ENCODE measurements around the gene MAP3K7.

The MAP3K7 gene

DNA sequence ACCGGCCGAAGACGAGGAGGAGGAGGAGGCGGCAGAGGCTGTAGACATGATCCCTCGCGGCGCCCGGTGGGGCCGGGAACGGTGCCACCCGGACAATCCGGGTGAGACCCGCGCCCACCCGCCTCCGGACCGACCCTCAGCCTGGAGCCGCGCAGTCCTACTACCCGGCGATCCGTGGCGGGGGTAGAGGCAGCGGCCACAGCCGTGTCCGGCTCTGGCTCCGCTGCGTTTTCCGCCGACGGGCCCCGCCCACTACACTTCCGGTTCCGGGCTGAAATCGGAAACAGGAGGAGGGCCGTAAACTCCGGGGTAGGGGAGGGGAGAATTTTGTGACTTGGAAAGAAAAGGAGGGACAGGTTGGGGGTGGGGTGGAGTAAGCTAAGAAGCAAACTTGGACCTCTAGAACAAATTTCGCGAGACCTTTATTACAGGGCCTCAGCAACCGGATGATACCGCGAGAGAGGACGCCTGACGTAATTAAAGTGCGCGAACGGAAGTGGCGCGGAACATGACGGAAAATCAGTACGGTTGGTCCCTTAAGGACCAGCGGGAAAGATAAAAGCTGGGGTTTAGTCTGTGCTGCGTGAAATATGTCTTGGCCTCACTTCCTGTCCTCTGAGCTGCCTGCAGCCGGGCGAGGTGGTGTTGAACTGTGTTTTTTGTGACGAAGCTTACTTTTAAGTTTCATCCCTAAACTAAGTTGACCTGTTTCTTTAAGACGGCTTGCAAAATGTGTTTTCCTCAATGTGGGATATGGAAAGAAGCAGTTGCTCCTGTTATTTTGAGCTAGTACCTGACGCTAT, at the start of gene MAP3K7:
Gene MAP3K7, minus strand, starts transcription at position 237 of the 803 bp plus-strand sequence. Its CDS starts 189 bp downstream, at position 48.
- peak; percentile 96 for DNase-seq
- H3K4me1 Mint-ChIP-seq = peaks cover 46% of the 10 kb centered on the region
- H3K36me3 Mint-ChIP-seq = peaks cover 11% of the 10 kb centered on the region
- no peaks in the 10 kb centered on the region for H3K9me3 Mint-ChIP-seq
- H3K27me3 Mint-ChIP-seq = peaks cover 26% of the 10 kb centered on the region
- H3K27ac Mint-ChIP-seq = peak within 1 kb of the TSS; percentile 96
- CTCF ChIA-PET = no interaction called here
- peak within 1 kb of the TSS; percentile 95 for H3K4me3 Mint-ChIP-seq

DNA sequence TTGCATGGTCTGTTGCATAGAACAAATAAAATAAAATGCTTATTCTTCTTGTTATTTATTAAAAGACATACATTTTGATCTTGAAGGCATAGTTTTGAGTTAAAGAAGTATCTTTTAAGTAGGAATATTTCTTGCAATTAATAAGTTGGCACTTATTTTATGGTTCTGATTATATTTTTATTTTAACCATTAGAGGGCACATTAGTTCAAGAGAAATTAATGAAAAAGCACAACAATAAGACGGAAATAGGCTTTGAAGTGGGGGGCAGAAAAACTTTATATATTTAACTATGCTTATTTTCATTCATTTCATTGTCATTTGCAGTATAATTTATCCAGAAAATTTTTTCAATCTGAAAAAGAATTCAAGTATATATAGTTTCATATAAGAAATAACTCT, 44.2 kb upstream of the MAP3K7 start:
- CTCF ChIA-PET = no interaction called here
- H3K27ac Mint-ChIP-seq = no peak overlapping the region
- peaks cover 2% of the 10 kb centered on the region for H3K9me3 Mint-ChIP-seq
- no peaks in the 10 kb centered on the region for H3K4me1 Mint-ChIP-seq
- no peaks in the 10 kb centered on the region for H3K36me3 Mint-ChIP-seq
- H3K27me3 Mint-ChIP-seq = peaks cover 4% of the 10 kb centered on the region
- DNase-seq = no peak
- no peak overlapping the region for H3K4me3 Mint-ChIP-seq

DNA sequence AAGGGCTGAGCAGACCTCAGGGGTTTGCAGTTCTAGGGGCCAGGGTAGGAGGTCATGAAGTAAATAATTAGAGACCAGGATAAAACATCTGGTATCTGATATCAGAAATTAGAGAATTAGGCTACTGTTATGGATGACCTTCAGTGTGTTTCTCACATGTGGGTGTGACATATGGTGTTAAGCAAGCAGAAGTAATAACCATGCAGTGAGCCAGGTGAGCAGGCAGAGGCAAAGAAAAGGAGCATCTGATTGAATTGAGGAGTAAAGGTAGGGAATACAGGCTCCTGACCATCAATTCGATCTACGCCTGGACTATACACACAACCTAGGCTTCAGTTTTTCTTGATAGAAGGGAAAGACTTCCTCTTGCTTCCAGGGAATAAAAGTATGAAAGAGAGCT, 34.7 kb upstream of the MAP3K7 start:
- Mint-ChIP-seq H3K27me3 (peaks cover 42% of the 10 kb centered on the region), H3K4me1 (no peaks in the 10 kb centered on the region), H3K4me3 (no peak overlapping the region), H3K9me3 (peaks cover 2% of the 10 kb centered on the region), H3K36me3 (no peaks in the 10 kb centered on the region), H3K27ac (no peak overlapping the region)
- DNase-seq = no peak
- CTCF ChIA-PET = no interaction called here

DNA sequence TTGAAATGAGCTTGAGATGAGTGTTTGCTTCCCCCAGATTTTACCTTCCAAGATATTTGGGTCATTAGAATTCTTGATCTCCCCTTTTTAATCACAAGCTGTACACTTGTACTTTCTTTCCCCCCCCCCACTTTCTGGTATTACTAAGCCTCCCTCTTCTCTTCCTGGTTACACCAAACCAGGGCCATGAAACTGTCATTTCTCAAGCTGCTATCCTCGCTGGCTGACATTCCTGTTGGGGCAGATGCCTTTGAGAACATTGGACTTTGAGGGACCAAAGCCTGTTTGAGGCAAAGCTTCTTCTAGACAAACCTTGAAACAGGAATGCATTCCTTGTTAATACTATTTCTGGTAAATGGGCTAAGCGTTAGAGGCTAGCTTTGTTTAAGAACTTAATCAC, 32.3 kb upstream of the MAP3K7 start:
- Mint-ChIP-seq H3K27ac (no peak overlapping the region), H3K27me3 (peaks cover 56% of the 10 kb centered on the region), H3K9me3 (peaks cover under 1% of the 10 kb centered on the region), H3K4me1 (no peaks in the 10 kb centered on the region), H3K4me3 (no peak overlapping the region), H3K36me3 (no peaks in the 10 kb centered on the region)
- CTCF ChIA-PET = interaction anchor here (0.7 kb wide), 1 partner anchor 27 kb away, joined by 3 read pairs; no protein-coding TSS in a partner anchor
- DNase-seq = no peak

DNA sequence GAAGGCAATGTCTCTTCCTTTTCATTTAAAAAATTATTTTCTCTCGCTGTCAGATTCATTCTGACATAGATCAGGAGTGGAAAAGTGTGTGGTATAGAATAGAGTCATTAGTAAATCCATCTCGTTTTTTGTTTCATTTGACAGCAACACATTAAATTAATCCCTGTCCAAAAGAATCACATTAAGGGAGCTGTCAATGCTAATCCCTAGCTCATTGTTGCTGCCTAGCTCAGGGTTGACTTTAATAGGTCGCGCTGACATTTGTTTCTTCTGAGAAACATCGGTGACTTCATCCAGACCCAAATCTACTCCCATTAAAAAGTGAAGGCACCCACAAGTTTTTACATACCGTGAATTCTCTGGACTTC, 25.4 kb upstream of the MAP3K7 start:
- CTCF ChIA-PET = no interaction called here
- peak overlapping the region; percentile 19 for H3K4me3 Mint-ChIP-seq
- peaks cover 12% of the 10 kb centered on the region for H3K4me1 Mint-ChIP-seq
- no peak for DNase-seq
- H3K27me3 Mint-ChIP-seq = peaks cover 67% of the 10 kb centered on the region
- H3K36me3 Mint-ChIP-seq = peaks cover 2% of the 10 kb centered on the region
- no peaks in the 10 kb centered on the region for H3K9me3 Mint-ChIP-seq
- H3K27ac Mint-ChIP-seq = no peak overlapping the region

DNA sequence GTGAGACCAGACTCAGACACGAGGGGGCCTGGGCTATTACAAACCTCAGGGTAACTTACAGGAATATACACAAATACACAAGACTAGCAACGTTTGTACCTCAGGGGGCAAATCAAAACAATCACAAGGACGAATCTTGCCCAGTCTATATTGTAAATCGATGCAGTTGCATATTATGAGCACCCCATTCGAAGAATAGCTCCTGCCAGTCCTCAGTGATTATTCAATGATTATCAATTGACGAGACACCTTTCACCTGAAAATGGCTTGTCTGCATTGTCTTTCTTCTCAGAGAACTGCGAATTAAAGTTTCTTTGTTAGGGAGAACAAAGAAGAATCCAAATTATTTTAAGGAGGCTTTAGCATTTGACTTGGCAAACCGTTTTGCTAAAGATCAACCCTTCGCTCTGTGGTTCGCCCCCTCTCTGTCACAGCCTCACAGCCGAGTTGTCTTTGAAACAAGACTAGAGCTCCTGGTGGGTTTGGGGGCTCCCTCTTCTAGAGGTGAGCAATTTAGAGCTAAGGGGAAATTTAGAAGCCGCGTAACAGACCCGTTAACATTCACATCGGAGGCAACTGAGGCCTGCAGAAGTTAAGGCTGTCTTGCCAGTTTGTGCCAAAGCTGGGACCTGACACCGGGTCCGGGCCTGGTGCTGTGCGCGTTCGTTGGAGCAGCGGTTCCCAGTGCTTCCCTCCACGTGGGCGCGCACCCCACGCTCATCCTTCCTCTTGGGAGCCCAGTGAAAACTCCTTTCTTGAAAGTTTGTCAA, 24.9 kb upstream of the MAP3K7 start:
- CTCF ChIA-PET = no interaction called here
- peaks cover 66% of the 10 kb centered on the region for H3K27me3 Mint-ChIP-seq
- DNase-seq = no peak
- peaks cover 2% of the 10 kb centered on the region for H3K36me3 Mint-ChIP-seq
- H3K9me3 Mint-ChIP-seq = no peaks in the 10 kb centered on the region
- H3K27ac Mint-ChIP-seq = no peak overlapping the region
- H3K4me3 Mint-ChIP-seq = peak overlapping the region; percentile 75
- peaks cover 12% of the 10 kb centered on the region for H3K4me1 Mint-ChIP-seq

DNA sequence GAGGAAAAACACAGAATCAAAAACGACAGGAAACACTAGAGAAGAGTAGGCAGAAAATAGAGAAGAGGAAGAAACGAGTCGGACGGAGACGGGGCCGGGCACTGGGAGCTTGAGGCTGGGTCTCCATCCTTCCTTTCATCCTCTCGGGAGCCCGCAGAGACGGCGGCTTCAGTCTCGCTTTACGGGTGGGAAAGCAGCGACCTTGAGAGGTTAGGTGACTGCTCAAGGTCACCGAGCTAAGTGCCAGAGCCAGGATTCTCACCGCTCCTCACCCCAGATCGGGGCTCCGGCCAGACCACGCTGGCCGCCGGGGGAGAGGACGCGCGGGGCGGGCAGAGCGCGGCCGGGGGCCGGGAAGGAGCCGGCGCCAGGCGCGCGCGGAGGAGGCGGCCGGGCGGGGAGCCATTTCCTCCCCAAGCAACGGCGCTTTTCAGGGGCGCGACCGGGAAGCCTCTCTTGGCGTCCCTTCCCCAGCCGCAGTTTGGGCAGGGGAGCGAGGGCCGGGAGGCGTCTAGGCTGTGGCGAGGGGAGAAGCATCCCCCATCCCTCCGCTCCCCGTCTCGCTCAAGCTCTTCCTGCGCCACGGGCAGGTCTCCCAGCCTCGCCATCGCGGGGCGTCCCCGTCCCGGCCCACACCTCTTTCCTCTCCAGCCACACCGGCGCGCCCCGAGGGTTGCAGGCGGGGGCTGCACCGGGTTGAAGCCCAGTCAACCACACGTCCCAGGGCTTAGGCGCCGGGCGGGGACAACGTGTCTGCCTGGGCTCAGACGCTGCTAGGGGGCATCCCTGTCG, 24.1 kb upstream of the MAP3K7 start:
- H3K4me1 Mint-ChIP-seq = peaks cover 12% of the 10 kb centered on the region
- H3K9me3 Mint-ChIP-seq = no peaks in the 10 kb centered on the region
- peak; percentile 40 for DNase-seq
- peak overlapping the region; percentile 75 for H3K4me3 Mint-ChIP-seq
- peaks cover 70% of the 10 kb centered on the region for H3K27me3 Mint-ChIP-seq
- peaks cover 2% of the 10 kb centered on the region for H3K36me3 Mint-ChIP-seq
- no peak overlapping the region for H3K27ac Mint-ChIP-seq
- CTCF ChIA-PET = interaction anchor here (1.1 to 1.2 kb wide), 2 partner anchors 17 to 254 kb away, joined by 3 to 4 read pairs; no protein-coding TSS in a partner anchor

DNA sequence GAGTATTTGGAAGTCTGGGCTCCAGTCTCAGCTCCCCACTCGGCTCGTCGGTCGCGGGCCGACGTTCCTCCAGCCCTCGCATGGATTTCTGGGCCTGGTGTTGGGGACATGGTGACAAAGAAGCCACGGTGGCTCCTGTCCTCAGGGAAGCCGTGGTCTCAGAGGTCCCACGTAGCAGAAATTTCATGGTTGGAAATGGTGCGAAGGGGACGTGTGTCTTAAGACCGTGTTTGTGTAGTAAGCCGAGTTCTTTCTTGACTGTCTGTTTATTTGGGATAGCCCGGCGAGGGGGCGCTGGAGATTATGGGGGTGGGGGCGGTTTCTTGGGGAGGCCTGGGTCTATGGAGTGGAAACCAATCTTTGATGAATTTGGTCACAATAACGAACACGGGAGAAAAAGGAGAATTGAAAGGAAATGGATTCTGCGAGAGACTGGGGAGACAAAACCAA, 23.5 kb upstream of the MAP3K7 start:
- peaks cover 2% of the 10 kb centered on the region for H3K36me3 Mint-ChIP-seq
- CTCF ChIA-PET = interaction anchor here (1.1 to 1.2 kb wide), 3 partner anchors 16 to 254 kb away, joined by 3 to 4 read pairs (median 3); no protein-coding TSS in a partner anchor
- H3K27ac Mint-ChIP-seq = no peak overlapping the region
- peak overlapping the region; percentile 75 for H3K4me3 Mint-ChIP-seq
- peaks cover 68% of the 10 kb centered on the region for H3K27me3 Mint-ChIP-seq
- no peak for DNase-seq
- no peaks in the 10 kb centered on the region for H3K9me3 Mint-ChIP-seq
- H3K4me1 Mint-ChIP-seq = peaks cover 12% of the 10 kb centered on the region

DNA sequence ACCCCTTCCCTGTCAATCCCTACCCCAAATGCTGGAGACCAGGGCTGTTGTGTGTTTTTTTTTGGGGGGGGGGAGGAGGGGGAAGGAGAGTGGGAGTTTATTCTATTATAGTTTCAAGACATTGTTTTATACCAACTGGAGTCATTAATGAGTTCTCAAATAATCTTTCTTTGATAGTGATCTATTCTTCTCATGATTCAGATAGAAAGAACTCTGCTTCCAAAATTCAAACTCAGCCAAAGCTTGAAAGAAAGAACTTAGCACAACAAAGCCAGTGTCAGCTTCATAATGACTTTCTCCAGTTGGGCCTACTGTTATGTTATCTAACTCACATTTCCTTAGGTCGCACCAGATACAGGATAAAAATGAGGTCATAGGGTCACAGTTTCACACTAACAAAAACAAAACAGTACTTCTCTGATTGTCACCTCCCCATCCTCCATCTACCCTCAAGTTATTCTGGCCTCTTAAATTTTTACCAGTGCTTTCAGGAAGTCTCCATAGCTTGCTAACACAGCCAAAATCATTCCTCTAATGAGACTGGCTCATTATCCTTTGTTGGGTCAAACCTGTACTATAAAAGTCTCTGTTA, 19.0 kb upstream of the MAP3K7 start:
- Mint-ChIP-seq H3K4me3 (no peak overlapping the region), H3K27ac (no peak overlapping the region), H3K9me3 (no peaks in the 10 kb centered on the region), H3K4me1 (peaks cover 9% of the 10 kb centered on the region), H3K36me3 (peaks cover 2% of the 10 kb centered on the region), H3K27me3 (peaks cover 47% of the 10 kb centered on the region)
- CTCF ChIA-PET = no interaction called here
- DNase-seq = no peak

DNA sequence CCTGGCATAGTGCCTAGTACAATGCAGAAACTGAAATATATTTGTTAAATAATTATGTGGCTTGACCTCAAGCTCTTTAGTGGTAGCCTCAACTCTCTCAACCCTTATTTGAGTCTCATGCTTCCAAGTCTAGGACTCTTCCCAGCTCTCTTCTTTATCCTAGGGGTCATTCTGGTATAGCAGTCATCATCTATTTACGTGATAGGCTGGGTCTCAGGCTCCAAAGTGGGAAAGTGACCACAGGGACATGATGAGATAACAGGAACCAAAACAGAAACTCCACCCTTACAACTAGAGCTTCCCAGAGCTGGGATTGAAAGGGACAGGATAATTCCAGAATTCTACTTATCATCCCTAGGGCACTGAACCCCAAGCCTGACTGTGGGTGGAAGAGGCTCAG, 17.7 kb upstream of the MAP3K7 start:
- CTCF ChIA-PET = no interaction called here
- no peaks in the 10 kb centered on the region for H3K4me1 Mint-ChIP-seq
- no peak overlapping the region for H3K4me3 Mint-ChIP-seq
- no peaks in the 10 kb centered on the region for H3K36me3 Mint-ChIP-seq
- H3K27me3 Mint-ChIP-seq = peaks cover 41% of the 10 kb centered on the region
- no peaks in the 10 kb centered on the region for H3K9me3 Mint-ChIP-seq
- no peak overlapping the region for H3K27ac Mint-ChIP-seq
- no peak for DNase-seq

DNA sequence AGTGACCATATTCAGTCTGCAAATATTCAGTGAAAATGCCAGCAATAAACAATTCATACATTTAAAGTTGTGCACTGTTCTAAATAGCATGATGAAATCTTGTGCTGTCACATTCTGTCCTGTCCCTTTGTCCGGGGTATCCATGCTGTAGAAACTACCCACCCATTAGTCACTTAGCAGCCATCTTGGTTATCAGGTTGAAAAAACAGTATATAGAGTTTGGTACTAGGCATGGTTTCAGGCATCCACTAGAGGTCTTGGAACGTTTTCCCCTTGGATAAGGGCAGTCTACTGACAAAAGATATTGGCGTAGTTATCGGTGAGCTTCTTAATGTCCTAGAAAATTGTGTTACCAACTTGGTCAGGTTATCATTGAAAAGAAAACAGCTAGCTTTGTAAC, 12.3 kb upstream of the MAP3K7 start:
- H3K27ac Mint-ChIP-seq = no peak overlapping the region
- no peak for DNase-seq
- peaks cover 36% of the 10 kb centered on the region for H3K27me3 Mint-ChIP-seq
- H3K4me3 Mint-ChIP-seq = no peak overlapping the region
- CTCF ChIA-PET = no interaction called here
- H3K4me1 Mint-ChIP-seq = no peaks in the 10 kb centered on the region
- H3K9me3 Mint-ChIP-seq = no peaks in the 10 kb centered on the region
- H3K36me3 Mint-ChIP-seq = no peaks in the 10 kb centered on the region

DNA sequence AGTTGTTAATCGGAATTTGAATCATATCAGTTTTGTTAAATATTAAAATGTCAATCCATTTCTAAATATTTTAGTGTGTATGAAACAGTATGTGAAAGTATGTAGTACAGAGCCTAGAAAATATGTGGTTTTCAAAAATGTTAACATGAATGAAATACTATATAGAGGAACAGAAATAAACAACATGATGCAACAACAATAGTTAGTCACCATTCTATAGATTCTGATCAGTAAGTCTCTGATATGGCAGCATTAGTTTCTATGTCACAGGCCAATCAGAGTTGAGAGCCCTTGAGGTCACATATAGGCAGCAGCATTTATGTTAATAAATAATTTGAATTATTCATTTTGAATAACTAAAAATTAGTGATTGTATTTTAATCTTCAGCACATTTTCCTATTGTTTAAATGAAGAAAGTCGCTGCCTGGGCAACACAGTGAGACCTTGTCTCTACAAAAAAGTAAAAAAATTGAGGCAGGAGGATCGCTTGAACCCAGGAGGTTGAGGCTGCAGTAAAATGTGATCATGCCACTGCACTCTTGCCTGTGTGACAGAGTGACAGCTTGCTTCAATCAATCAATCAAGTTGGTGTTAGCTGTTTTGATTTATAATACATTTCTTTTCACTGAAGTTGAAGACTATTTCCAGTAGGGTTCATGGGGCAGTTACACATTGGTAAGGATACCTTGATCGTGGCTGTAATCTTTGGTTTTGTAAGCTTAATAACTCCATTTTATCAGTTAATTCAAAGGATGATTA, 11.5 kb upstream of the MAP3K7 start:
- CTCF ChIA-PET = no interaction called here
- H3K27me3 Mint-ChIP-seq = peaks cover 43% of the 10 kb centered on the region
- H3K27ac Mint-ChIP-seq = no peak overlapping the region
- H3K4me3 Mint-ChIP-seq = no peak overlapping the region
- H3K36me3 Mint-ChIP-seq = no peaks in the 10 kb centered on the region
- no peaks in the 10 kb centered on the region for H3K4me1 Mint-ChIP-seq
- DNase-seq = no peak
- H3K9me3 Mint-ChIP-seq = no peaks in the 10 kb centered on the region

DNA sequence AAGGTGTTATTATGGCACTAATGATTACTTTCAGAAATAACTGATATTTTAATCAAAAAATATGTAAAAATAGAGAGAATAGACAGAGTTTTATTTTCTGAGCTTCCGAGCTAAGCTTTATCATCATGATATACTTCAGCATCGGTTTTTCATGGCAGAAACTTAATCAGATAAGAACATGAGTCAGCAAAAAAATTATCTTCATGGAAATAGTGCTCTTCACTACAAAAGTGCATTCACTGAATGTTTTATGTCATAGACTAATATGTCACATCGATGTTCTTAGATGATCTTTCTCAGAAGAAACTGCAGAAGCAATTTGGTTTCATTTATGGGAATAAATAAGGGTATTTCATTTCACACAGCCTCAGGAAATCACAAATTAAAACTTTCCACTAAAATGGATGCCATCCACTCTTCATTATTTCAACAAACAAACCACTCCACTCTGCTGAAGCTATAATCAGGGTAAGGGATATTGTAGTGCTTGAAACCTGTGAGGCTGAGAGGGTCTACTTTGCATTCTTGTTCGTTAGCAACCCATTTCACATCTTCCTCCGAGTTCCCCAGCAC, 10.2 kb upstream of the MAP3K7 start:
- no peak overlapping the region for H3K4me3 Mint-ChIP-seq
- H3K36me3 Mint-ChIP-seq = no peaks in the 10 kb centered on the region
- no peak for DNase-seq
- H3K27ac Mint-ChIP-seq = no peak overlapping the region
- H3K9me3 Mint-ChIP-seq = no peaks in the 10 kb centered on the region
- CTCF ChIA-PET = no interaction called here
- peaks cover 49% of the 10 kb centered on the region for H3K27me3 Mint-ChIP-seq
- H3K4me1 Mint-ChIP-seq = no peaks in the 10 kb centered on the region
